ENCODE measurements around the gene ALMS1. TPM values are rescaled to one million over a fixed set of nuclear protein-coding genes. Genes with fewer than 3 reads are reported as not detected.
"Not testable (repeated sequence)": the region's sequence is repeated elsewhere in the genome, so short reads cannot be mapped to it uniquely, and the experiment has no call there.

ALMS1 gene
- total RNA-seq, 2 donors from 2014 or later, result 52.4 to 56.1 TPM

DNA sequence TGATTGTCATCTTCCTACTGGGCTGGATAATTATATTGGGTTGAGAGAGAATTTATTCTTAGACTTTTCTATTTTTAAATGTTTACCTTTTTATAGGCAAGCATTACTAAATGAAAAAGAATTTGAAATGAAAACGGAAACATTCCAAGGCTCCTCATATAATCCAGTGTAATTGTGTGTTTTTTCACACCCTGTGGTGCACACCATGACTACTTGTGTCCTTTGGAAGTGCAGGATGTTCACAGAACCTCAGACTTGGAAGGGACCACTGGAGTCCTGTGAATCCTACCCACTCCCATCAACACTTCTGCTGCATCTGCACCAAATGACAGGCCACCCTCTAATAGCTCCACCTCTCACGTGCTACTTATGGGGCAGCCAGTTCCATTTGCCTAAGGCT lies 208.6 kb downstream of the ALMS1 start:
- peaks cover 12% of the 10 kb centered on the region for H3K9me3 Mint-ChIP-seq
- H3K27ac Mint-ChIP-seq, result no peak overlapping the region
- H3K36me3 Mint-ChIP-seq (ENCODE audit: low read depth), result peaks cover 15% of the 10 kb centered on the region
- Histone ChIP-seq H3K27me3 (ENCODE audit: control insufficient read depth, insufficient read depth, low read length, poor library complexity, severe bottlenecking) (no peaks in the 10 kb centered on the region), H3K4me1 (ENCODE audit: control insufficient read depth, insufficient read depth, low read length) (no peaks in the 10 kb centered on the region), H3K9ac (ENCODE audit: extremely low read depth, low read length, poor library complexity, severe bottlenecking) (no peak overlapping the region), H3K36me3 (ENCODE audit: control insufficient read depth, insufficient read depth, low read length) (peaks cover 11% of the 10 kb centered on the region), H3K9me3 (ENCODE audit: control insufficient read depth, low read length) (peaks cover 9% of the 10 kb centered on the region), H3K4me3 (ENCODE audit: low read length) (no peak overlapping the region), H3K27ac (ENCODE audit: low read depth, low read length) (no peak overlapping the region)
- H3K4me1 Mint-ChIP-seq, result no peaks in the 10 kb centered on the region
- WGBS, 2 experiments (ENCODE audit: insufficient coverage in 1 of 2, insufficient read length in 1 of 2), result 80 to 92% methylated on average over 1 to 2 of the region's 2 CpGs
- no peak for DNase-seq
- H3K4me3 Mint-ChIP-seq, result no peak overlapping the region
- no peak for TF ChIP-seq CTCF (conservative IDR thresholded peaks at IDR 0.05)
- H3K27me3 Mint-ChIP-seq (ENCODE audit: insufficient read depth), result no peaks in the 10 kb centered on the region

GRCh38 chr2:73601780-73602179 lies 216.1 kb downstream of the ALMS1 start:
- Mint-ChIP-seq H3K4me1 (peaks cover 8% of the 10 kb centered on the region), H3K9me3 (no peaks in the 10 kb centered on the region), H3K4me3 (no peak overlapping the region), H3K27me3 (ENCODE audit: insufficient read depth) (no peaks in the 10 kb centered on the region), H3K36me3 (ENCODE audit: low read depth) (peaks cover 30% of the 10 kb centered on the region), H3K27ac (no peak overlapping the region)
- 80 to 94% methylated on average over 1 to 5 of the region's 5 CpGs for WGBS, 2 experiments (ENCODE audit: insufficient coverage in 1 of 2, insufficient read length in 1 of 2)
- Histone ChIP-seq H3K9ac (ENCODE audit: extremely low read depth, low read length, poor library complexity, severe bottlenecking) (no peak overlapping the region), H3K27ac (ENCODE audit: low read depth, low read length) (no peak overlapping the region), H3K36me3 (ENCODE audit: control insufficient read depth, insufficient read depth, low read length) (no peaks in the 10 kb centered on the region), H3K27me3 (ENCODE audit: control insufficient read depth, insufficient read depth, low read length, poor library complexity, severe bottlenecking) (no peaks in the 10 kb centered on the region), H3K9me3 (ENCODE audit: control insufficient read depth, low read length) (no peaks in the 10 kb centered on the region), H3K4me1 (ENCODE audit: control insufficient read depth, insufficient read depth, low read length) (no peaks in the 10 kb centered on the region), H3K4me3 (ENCODE audit: low read length) (no peak overlapping the region)
- DNase-seq, result no peak
- TF ChIP-seq CTCF (conservative IDR thresholded peaks at IDR 0.05), result no peak

GRCh38 chr2:73603099-73603588 lies 217.5 kb downstream of the ALMS1 start:
- H3K36me3 Mint-ChIP-seq (ENCODE audit: low read depth), result peaks cover 30% of the 10 kb centered on the region
- H3K4me3 ChIP-seq (ENCODE audit: low read length); H3K27me3 Mint-ChIP-seq (ENCODE audit: insufficient read depth); H3K4me1 Mint-ChIP-seq; H3K9ac ChIP-seq (ENCODE audit: extremely low read depth, low read length, poor library complexity, severe bottlenecking); H3K9me3 Mint-ChIP-seq; H3K27ac ChIP-seq (ENCODE audit: low read depth, low read length); DNase-seq; H3K4me1 ChIP-seq (ENCODE audit: control insufficient read depth, insufficient read depth, low read length); H3K9me3 ChIP-seq (ENCODE audit: control insufficient read depth, low read length); H3K27me3 ChIP-seq (ENCODE audit: control insufficient read depth, insufficient read depth, low read length, poor library complexity, severe bottlenecking); H3K27ac Mint-ChIP-seq; H3K36me3 ChIP-seq (ENCODE audit: control insufficient read depth, insufficient read depth, low read length); H3K4me3 Mint-ChIP-seq: not testable (repeated sequence)
- 89 to 100% methylated on average over 3 to 4 of the region's 4 CpGs for WGBS, 2 experiments (ENCODE audit: insufficient coverage in 1 of 2, insufficient read length in 1 of 2)

- H3K4me1 ChIP-seq (ENCODE audit: control insufficient read depth, insufficient read depth, low read length); H3K27ac ChIP-seq (ENCODE audit: low read depth, low read length); H3K27me3 Mint-ChIP-seq (ENCODE audit: insufficient read depth); H3K4me3 ChIP-seq (ENCODE audit: low read length); H3K9me3 Mint-ChIP-seq; H3K4me3 Mint-ChIP-seq; H3K36me3 ChIP-seq (ENCODE audit: control insufficient read depth, insufficient read depth, low read length); H3K27me3 ChIP-seq (ENCODE audit: control insufficient read depth, insufficient read depth, low read length, poor library complexity, severe bottlenecking); DNase-seq; H3K4me1 Mint-ChIP-seq; H3K27ac Mint-ChIP-seq; H3K9me3 ChIP-seq (ENCODE audit: control insufficient read depth, low read length); H3K9ac ChIP-seq (ENCODE audit: extremely low read depth, low read length, poor library complexity, severe bottlenecking): not testable (repeated sequence)
- 90 to 99% methylated on average over 2 of the region's 2 CpGs for WGBS, 2 experiments (ENCODE audit: insufficient coverage in 1 of 2, insufficient read length in 1 of 2)
- H3K36me3 Mint-ChIP-seq (ENCODE audit: low read depth), result peaks cover 35% of the 10 kb centered on the region
Observed at GRCh38 chr2:73604589-73604988, 219.0 kb downstream of the ALMS1 start.
